Testis (tissue), 2 donors: ENCODE measurements around the gene CIB1.

ENCODE experiments used
- POLR2A ChIP-seq: fragments of 450-650 bp; IDR thresholded peaks from one replicate; pipeline ENCODE4 v1.6.1; 2017; ENCODE audit warnings: antibody characterized with exemption, mild to moderate bottlenecking, moderate library complexity
- TF ChIP-seq, protein P1 (sequence below), 3 experiments: fragments of 450-650 bp in 2 of 3; fragments of 200-600 bp in 1 of 3; sonication (generic) in 1 of 3; IDR thresholded peaks; one replicate each; pipeline ENCODE4 v1.5.1; 2016 to 2019; ENCODE audit warnings: antibody characterized with exemption in 3 of 3, mild to moderate bottlenecking in 2 of 3, moderate library complexity in 1 of 3

DNA sequence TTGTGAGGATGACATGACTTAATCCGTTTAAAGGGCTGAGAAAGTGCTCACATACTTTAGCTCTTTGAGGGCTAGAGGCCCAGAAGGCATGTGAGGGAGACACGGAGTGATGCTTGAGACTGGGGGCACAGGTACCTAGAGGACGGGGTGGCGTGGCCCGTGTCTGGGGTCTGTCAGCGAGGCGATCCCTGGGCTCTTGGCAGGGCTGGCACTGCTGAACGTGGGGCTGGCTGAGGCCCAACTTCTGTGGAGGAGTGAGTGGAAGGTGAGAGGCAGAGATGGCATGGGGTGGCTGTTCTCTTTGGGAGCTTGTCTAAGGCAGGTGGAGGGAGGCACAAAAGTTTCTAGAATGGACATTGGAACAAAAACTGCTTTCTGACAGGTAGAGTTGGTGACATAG is 23.1 kb downstream of the CIB1 start:
- TF ChIP-seq, protein P1, sequence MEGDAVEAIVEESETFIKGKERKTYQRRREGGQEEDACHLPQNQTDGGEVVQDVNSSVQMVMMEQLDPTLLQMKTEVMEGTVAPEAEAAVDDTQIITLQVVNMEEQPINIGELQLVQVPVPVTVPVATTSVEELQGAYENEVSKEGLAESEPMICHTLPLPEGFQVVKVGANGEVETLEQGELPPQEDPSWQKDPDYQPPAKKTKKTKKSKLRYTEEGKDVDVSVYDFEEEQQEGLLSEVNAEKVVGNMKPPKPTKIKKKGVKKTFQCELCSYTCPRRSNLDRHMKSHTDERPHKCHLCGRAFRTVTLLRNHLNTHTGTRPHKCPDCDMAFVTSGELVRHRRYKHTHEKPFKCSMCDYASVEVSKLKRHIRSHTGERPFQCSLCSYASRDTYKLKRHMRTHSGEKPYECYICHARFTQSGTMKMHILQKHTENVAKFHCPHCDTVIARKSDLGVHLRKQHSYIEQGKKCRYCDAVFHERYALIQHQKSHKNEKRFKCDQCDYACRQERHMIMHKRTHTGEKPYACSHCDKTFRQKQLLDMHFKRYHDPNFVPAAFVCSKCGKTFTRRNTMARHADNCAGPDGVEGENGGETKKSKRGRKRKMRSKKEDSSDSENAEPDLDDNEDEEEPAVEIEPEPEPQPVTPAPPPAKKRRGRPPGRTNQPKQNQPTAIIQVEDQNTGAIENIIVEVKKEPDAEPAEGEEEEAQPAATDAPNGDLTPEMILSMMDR (IDR thresholded peaks at IDR 0.05): no peak
- TF ChIP-seq POLR2A: no peak
